A549 (cell line): Measurements from ENCODE around the gene C1orf21.

Source experiments
- MAX ChIP-seq: IDR thresholded peaks from 2 replicates; pipeline ENCODE4 v1.6.1; 2012
- NFE2L2 ChIP-seq: fragments of 150-350 bp; conservative IDR thresholded peaks from 2 replicates; pipeline ENCODE4 v1.6.1; 2014; ENCODE audit warnings: low read length
- POLR2A ChIP-seq: IDR thresholded peaks from 2 replicates; pipeline ENCODE4 v1.6.1; 2012; ENCODE audit warnings: mild to moderate bottlenecking, low read length
- USF2 ChIP-seq: fragments of 450-650 bp; IDR thresholded peaks from 2 replicates; pipeline ENCODE4 v1.6.1; 2014; ENCODE audit warnings: antibody characterized with exemption
- ZNF302 ChIP-seq: fragments of 250-450 bp; sonication (Bioruptor Pico); IDR thresholded peaks from 2 replicates; pipeline ENCODE4 v1.9.0; 2021; ENCODE audit warnings: inconsistent platforms, mild to moderate bottlenecking, moderate library complexity
- TF ChIP-seq, protein P1 (sequence below): fragments of >200 bp; sonication (Bioruptor Twin); formaldehyde crosslinking; IDR thresholded peaks from 3 replicates; pipeline ENCODE4 v1.5.1; 2016

DNA sequence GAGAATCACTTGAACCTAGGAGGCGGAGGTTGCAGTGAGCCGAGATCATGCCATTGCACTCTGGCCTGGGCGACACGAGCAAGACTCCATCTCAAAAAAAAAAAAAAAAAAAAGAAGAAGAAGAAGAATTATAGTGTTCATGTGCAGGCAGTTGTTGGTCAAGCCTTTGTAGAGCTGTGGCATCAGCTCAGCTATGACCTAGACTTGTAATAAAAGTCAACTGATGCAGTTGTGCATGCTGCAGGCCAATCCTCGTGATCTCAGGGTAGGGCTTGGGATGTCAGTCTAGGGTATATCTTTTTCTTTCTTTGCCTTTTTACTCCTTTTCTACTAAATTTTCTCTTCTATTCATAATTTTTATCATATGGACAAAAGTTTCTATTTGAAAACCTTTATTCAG is 76.2 kb downstream of the C1orf21 start:
- TF ChIP-seq NFE2L2 = no peak
- TF ChIP-seq, protein P1, sequence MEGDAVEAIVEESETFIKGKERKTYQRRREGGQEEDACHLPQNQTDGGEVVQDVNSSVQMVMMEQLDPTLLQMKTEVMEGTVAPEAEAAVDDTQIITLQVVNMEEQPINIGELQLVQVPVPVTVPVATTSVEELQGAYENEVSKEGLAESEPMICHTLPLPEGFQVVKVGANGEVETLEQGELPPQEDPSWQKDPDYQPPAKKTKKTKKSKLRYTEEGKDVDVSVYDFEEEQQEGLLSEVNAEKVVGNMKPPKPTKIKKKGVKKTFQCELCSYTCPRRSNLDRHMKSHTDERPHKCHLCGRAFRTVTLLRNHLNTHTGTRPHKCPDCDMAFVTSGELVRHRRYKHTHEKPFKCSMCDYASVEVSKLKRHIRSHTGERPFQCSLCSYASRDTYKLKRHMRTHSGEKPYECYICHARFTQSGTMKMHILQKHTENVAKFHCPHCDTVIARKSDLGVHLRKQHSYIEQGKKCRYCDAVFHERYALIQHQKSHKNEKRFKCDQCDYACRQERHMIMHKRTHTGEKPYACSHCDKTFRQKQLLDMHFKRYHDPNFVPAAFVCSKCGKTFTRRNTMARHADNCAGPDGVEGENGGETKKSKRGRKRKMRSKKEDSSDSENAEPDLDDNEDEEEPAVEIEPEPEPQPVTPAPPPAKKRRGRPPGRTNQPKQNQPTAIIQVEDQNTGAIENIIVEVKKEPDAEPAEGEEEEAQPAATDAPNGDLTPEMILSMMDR = no peak
- no peak for TF ChIP-seq POLR2A
- TF ChIP-seq ZNF302 (CRISPR knock-in tag) = no peak
- no peak for TF ChIP-seq MAX
- no peak for TF ChIP-seq USF2
